ENCODE measurements around the gene NR6A1. TPM values are rescaled to one million over a fixed set of nuclear protein-coding genes. Genes with fewer than 3 reads are reported as not detected.

NR6A1 gene
- total and polyA plus RNA-seq, 2 experiments from 2014 or later = 44.2 to 139 TPM

DNA sequence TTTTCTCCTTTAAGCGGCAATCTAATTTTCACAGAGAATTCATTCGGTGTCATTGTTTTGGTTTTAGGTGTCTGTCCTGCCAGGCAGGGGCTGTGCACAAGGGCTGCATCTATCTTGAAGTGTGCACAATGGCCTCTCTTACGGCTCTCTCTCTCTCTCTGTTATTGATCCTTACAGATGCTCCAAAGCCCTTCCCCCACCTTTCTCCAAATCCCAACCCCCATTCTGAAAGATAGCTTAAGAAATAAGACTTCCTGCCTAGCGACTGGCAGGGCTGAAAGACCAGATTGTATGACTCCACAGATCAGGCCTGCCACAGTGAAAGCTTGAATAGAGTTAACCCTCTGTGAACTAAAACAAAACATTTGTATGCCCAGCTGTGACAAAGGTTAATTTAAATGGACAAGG lies 177.5 kb downstream of the NR6A1 start:
- Mint-ChIP-seq H3K27ac (peak overlapping the region; percentile 96), H3K4me3 (peak overlapping the region; percentile 68), H3K27me3 (ENCODE audit: insufficient read depth, low read depth, poor library complexity) (peaks cover 6% of the 10 kb centered on the region), H3K9me3 (no peaks in the 10 kb centered on the region; the same call in 2 of the 3 replicates), H3K4me1 (peaks cover 85% of the 10 kb centered on the region), H3K36me3 (ENCODE audit: low read depth) (peaks cover 4% of the 10 kb centered on the region; the same call in 2 of the 3 replicates)
- no peaks in the 10 kb centered on the region for H4K20me1 ChIP-seq (replicated peaks; ENCODE audit: insufficient read depth)
- no peak overlapping the region for H2AFZ ChIP-seq
- DNase-seq (ENCODE audit: low spot score) = peak; percentile 93
- peak overlapping the region; percentile 43 for H3K4me3 ChIP-seq
- H3K4me2 ChIP-seq = peak overlapping the region; percentile 64
- H3K36me3 ChIP-seq (ENCODE audit: insufficient read depth) = no peaks in the 10 kb centered on the region
- H3K9me2 ChIP-seq (ENCODE audit: insufficient read depth) = no peaks in the 10 kb centered on the region
- peak; percentile 89 for ATAC-seq
- H3K27ac ChIP-seq (ENCODE audit: low read depth) = peak overlapping the region; percentile 95
- TF ChIP-seq CREB1 (CRISPR knock-in tag; IDR thresholded peaks at IDR 0.05; ENCODE audit: low read depth) (peak; percentile 63), JUNB (IDR thresholded peaks at IDR 0.05; ENCODE audit: unreplicated experiment) (no peak), ZNF331 (CRISPR knock-in tag; IDR thresholded peaks at IDR 0.05; ENCODE audit: low read depth) (no peak), POLR2AphosphoS5 (IDR thresholded peaks at IDR 0.05; ENCODE audit: low read depth) (0 out of 2 replicates have a peak, but pooled peaks have one; percentile 19), EZH2phosphoT487 (IDR thresholded peaks at IDR 0.05; ENCODE audit: unreplicated experiment) (no peak)
- TF ChIP-seq, protein P1, sequence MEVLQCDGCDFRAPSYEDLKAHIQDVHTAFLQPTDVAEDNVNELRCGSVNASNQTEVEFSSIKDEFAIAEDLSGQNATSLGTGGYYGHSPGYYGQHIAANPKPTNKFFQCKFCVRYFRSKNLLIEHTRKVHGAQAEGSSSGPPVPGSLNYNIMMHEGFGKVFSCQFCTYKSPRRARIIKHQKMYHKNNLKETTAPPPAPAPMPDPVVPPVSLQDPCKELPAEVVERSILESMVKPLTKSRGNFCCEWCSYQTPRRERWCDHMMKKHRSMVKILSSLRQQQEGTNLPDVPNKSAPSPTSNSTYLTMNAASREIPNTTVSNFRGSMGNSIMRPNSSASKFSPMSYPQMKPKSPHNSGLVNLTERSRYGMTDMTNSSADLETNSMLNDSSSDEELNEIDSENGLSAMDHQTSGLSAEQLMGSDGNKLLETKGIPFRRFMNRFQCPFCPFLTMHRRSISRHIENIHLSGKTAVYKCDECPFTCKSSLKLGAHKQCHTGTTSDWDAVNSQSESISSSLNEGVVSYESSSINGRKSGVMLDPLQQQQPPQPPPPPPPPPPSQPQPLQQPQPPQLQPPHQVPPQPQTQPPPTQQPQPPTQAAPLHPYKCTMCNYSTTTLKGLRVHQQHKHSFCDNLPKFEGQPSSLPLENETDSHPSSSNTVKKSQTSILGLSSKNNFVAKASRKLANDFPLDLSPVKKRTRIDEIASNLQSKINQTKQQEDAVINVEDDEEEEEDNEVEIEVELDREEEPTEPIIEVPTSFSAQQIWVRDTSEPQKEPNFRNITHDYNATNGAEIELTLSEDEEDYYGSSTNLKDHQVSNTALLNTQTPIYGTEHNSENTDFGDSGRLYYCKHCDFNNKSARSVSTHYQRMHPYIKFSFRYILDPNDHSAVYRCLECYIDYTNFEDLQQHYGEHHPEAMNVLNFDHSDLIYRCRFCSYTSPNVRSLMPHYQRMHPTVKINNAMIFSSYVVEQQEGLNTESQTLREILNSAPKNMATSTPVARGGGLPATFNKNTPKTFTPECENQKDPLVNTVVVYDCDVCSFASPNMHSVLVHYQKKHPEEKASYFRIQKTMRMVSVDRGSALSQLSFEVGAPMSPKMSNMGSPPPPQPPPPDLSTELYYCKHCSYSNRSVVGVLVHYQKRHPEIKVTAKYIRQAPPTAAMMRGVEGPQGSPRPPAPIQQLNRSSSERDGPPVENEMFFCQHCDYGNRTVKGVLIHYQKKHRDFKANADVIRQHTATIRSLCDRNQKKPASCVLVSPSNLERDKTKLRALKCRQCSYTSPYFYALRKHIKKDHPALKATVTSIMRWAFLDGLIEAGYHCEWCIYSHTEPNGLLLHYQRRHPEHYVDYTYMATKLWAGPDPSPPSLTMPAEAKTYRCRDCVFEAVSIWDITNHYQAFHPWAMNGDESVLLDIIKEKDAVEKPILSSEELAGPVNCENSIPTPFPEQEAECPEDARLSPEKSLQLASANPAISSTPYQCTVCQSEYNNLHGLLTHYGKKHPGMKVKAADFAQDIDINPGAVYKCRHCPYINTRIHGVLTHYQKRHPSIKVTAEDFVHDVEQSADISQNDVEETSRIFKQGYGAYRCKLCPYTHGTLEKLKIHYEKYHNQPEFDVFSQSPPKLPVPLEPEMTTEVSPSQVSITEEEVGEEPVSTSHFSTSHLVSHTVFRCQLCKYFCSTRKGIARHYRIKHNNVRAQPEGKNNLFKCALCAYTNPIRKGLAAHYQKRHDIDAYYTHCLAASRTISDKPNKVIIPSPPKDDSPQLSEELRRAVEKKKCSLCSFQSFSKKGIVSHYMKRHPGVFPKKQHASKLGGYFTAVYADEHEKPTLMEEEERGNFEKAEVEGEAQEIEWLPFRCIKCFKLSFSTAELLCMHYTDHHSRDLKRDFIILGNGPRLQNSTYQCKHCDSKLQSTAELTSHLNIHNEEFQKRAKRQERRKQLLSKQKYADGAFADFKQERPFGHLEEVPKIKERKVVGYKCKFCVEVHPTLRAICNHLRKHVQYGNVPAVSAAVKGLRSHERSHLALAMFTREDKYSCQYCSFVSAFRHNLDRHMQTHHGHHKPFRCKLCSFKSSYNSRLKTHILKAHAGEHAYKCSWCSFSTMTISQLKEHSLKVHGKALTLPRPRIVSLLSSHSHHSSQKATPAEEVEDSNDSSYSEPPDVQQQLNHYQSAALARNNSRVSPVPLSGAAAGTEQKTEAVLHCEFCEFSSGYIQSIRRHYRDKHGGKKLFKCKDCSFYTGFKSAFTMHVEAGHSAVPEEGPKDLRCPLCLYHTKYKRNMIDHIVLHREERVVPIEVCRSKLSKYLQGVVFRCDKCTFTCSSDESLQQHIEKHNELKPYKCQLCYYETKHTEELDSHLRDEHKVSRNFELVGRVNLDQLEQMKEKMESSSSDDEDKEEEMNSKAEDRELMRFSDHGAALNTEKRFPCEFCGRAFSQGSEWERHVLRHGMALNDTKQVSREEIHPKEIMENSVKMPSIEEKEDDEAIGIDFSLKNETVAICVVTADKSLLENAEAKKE (CRISPR knock-in tag; IDR thresholded peaks at IDR 0.05) = peak; percentile 72
- TF ChIP-seq, protein P2, sequence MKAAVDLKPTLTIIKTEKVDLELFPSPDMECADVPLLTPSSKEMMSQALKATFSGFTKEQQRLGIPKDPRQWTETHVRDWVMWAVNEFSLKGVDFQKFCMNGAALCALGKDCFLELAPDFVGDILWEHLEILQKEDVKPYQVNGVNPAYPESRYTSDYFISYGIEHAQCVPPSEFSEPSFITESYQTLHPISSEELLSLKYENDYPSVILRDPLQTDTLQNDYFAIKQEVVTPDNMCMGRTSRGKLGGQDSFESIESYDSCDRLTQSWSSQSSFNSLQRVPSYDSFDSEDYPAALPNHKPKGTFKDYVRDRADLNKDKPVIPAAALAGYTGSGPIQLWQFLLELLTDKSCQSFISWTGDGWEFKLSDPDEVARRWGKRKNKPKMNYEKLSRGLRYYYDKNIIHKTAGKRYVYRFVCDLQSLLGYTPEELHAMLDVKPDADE (IDR thresholded peaks at IDR 0.05) = peak; percentile 61
- peaks cover 76% of the 10 kb centered on the region for H3K4me1 ChIP-seq (ENCODE audit: insufficient read depth)
- H3K79me2 ChIP-seq (replicated peaks; ENCODE audit: insufficient read depth) = peaks cover 29% of the 10 kb centered on the region
- H3K27me3 ChIP-seq (ENCODE audit: insufficient read depth) = no peaks in the 10 kb centered on the region
- H3F3A ChIP-seq (replicated peaks; ENCODE audit: low read depth) = no peaks in the 10 kb centered on the region
